Astrocyte (in vitro differentiated cells and primary cell): ENCODE measurements around the gene TULP4. TPM values are rescaled to one million over a fixed set of nuclear protein-coding genes. Genes with fewer than 3 reads are reported as not detected.

Experiments used
- DNase-seq: peaks from one replicate; pipeline ENCODE4 v3.0.0-alpha.2; 2010; ENCODE audit warnings: low read depth
- FAIRE-seq: peaks from 2 replicates; lab custom pipeline; 2011; peaks lifted over from hg19 to GRCh38; lab: Jason Lieb, UNC
- H2AFZ ChIP-seq: 2 replicates; pipeline ENCODE4 v1.6.0; 2012; ENCODE audit warnings: low read depth, low read length, inconsistent platforms
- H3K27ac ChIP-seq: 2 replicates; pipeline ENCODE4 v1.5.1; 2011; ENCODE audit warnings: low read depth, low read length, inconsistent platforms
- H3K27me3 ChIP-seq: 2 replicates; pipeline ENCODE4 v1.6.0; 2011; ENCODE audit warnings: low read length, inconsistent platforms; ENCODE audit not compliant: insufficient read depth
- H3K36me3 ChIP-seq: 2 replicates; pipeline ENCODE4 v1.5.1; 2011; ENCODE audit warnings: low read length, inconsistent platforms; ENCODE audit not compliant: insufficient read depth
- H3K4me1 ChIP-seq: 2 replicates; pipeline ENCODE4 v1.5.1; 2011; ENCODE audit warnings: low read length, inconsistent platforms; ENCODE audit not compliant: insufficient read depth
- H3K4me2 ChIP-seq: 2 replicates; pipeline ENCODE4 v1.6.0; 2012; ENCODE audit warnings: low read length, inconsistent platforms
- H3K4me3 ChIP-seq: 2 replicates; pipeline ENCODE4 v1.5.1; 2011; ENCODE audit warnings: low read depth, mild to moderate bottlenecking, low read length, inconsistent platforms; ENCODE audit not compliant: insufficient read depth
- H3K79me2 ChIP-seq: 2 replicates; pipeline ENCODE4 v1.6.0; 2012; ENCODE audit warnings: mild to moderate bottlenecking, low read length, inconsistent platforms; ENCODE audit not compliant: insufficient read depth
- H3K9ac ChIP-seq: 2 replicates; pipeline ENCODE4 v1.6.0; 2012; ENCODE audit warnings: mild to moderate bottlenecking, low read length, inconsistent platforms
- H3K9me3 ChIP-seq: 2 replicates; pipeline ENCODE4 v1.5.1; 2012; ENCODE audit warnings: low read depth, mild to moderate bottlenecking, low read length, inconsistent platforms; ENCODE audit not compliant: insufficient read depth
- H4K20me1 ChIP-seq: 2 replicates; pipeline ENCODE4 v1.6.0; 2012; ENCODE audit warnings: low read length, inconsistent platforms; ENCODE audit not compliant: insufficient read depth
- H3K27ac Mint-ChIP-seq: one replicate; pipeline ENCODE4 v1.8.0; 2021; ENCODE audit warnings: mild to moderate bottlenecking, mixed read lengths; ENCODE audit not compliant: unreplicated experiment
- H3K27me3 Mint-ChIP-seq: one replicate; pipeline ENCODE4 v1.8.0; 2021; ENCODE audit warnings: low read depth, mixed read lengths; ENCODE audit not compliant: unreplicated experiment
- H3K36me3 Mint-ChIP-seq: one replicate; pipeline ENCODE4 v1.8.0; 2021; ENCODE audit warnings: low read depth, mixed read lengths; ENCODE audit not compliant: unreplicated experiment
- H3K4me1 Mint-ChIP-seq: one replicate; pipeline ENCODE4 v1.8.0; 2021; ENCODE audit warnings: low read depth, mixed read lengths; ENCODE audit not compliant: unreplicated experiment
- H3K4me3 Mint-ChIP-seq: one replicate; pipeline ENCODE4 v1.8.0; 2021; ENCODE audit warnings: mild to moderate bottlenecking, moderate library complexity, mixed read lengths; ENCODE audit not compliant: unreplicated experiment
- H3K9me3 Mint-ChIP-seq: one replicate; pipeline ENCODE4 v1.8.0; 2021; ENCODE audit warnings: mild to moderate bottlenecking, mixed read lengths; ENCODE audit not compliant: unreplicated experiment
- CTCF ChIP-seq: IDR thresholded peaks from 2 replicates; pipeline ENCODE4 v1.5.1; 2011; ENCODE audit warnings: low read depth, mild to moderate bottlenecking, inconsistent platforms, low read length, moderate library complexity; ENCODE audit not compliant: insufficient read depth
- EZH2 ChIP-seq: IDR thresholded peaks from 2 replicates; pipeline ENCODE4 v1.6.1; 2012; ENCODE audit warnings: mild to moderate bottlenecking, low read length, inconsistent platforms; ENCODE audit not compliant: insufficient read depth
- total RNA-seq: library from RNA; stranded (reverse); gene quantifications from 2 replicates; pipeline ENCODE4 v1.2.1, GENCODE V29; 2021

TULP4 gene
- total RNA-seq, 1 donor from 2014 or later, result 91.2 TPM

- Histone ChIP-seq H3K9me3 (no peaks in the 10 kb centered on the region), H3K36me3 (peaks cover 14% of the 10 kb centered on the region), H3K27me3 (no peaks in the 10 kb centered on the region), H3K27ac (no peak overlapping the region), H3K4me3 (no peak overlapping the region), H3K4me1 (no peaks in the 10 kb centered on the region), H4K20me1 (no peaks in the 10 kb centered on the region), H3K79me2 (no peaks in the 10 kb centered on the region), H2AFZ (no peak overlapping the region), H3K9ac (no peak overlapping the region), H3K4me2 (no peak overlapping the region)
- Mint-ChIP-seq H3K27me3 (no peaks in the 10 kb centered on the region), H3K4me1 (peaks cover 7% of the 10 kb centered on the region), H3K9me3 (no peaks in the 10 kb centered on the region), H3K4me3 (no peak overlapping the region), H3K36me3 (peaks cover 27% of the 10 kb centered on the region), H3K27ac (no peak overlapping the region)
- FAIRE-seq (no peak), DNase-seq (no peak)
- TF ChIP-seq CTCF (no peak), EZH2 (no peak)
Measured at GRCh38 chr6:158501360-158502262, 189.3 kb downstream of the TULP4 start.

GRCh38 chr6:158502263-158502950 lies 190.1 kb downstream of the TULP4 start:
- Histone ChIP-seq H4K20me1 (no peaks in the 10 kb centered on the region), H3K27ac (no peak overlapping the region), H2AFZ (no peak overlapping the region), H3K4me1 (no peaks in the 10 kb centered on the region), H3K36me3 (peaks cover 17% of the 10 kb centered on the region), H3K9me3 (no peaks in the 10 kb centered on the region), H3K4me2 (no peak overlapping the region), H3K9ac (no peak overlapping the region), H3K27me3 (no peaks in the 10 kb centered on the region), H3K79me2 (no peaks in the 10 kb centered on the region), H3K4me3 (no peak overlapping the region)
- H3K36me3 Mint-ChIP-seq, result peaks cover 28% of the 10 kb centered on the region
- H3K27ac Mint-ChIP-seq, result no peak overlapping the region
- TF ChIP-seq CTCF, result no peak
- no peak for TF ChIP-seq EZH2
- H3K9me3 Mint-ChIP-seq, result no peaks in the 10 kb centered on the region
- no peak overlapping the region for H3K4me3 Mint-ChIP-seq
- FAIRE-seq (no peak), DNase-seq (no peak)
- peaks cover 7% of the 10 kb centered on the region for H3K4me1 Mint-ChIP-seq
- H3K27me3 Mint-ChIP-seq, result no peaks in the 10 kb centered on the region
